ENCODE data around the gene TLE5. TPM values are rescaled to one million over a fixed set of nuclear protein-coding genes. Genes with fewer than 3 reads are reported as not detected.
A peak's percentile ranks its signal among the peaks of the same experiment; 100 is the strongest.

The TLE5 gene
- total RNA-seq, 3 donors from 2014 or later (not counting 1 experiment from before 2014, with no cell fraction given) = 943 to 1,012 (median 968) TPM

- WGBS (ENCODE audit: insufficient coverage) = 92% methylated on average over 20 of the region's 20 CpGs
- intact Hi-C loops (cut with micrococcal nuclease) = no loop called here
Observed at GRCh38 chr19:3058009-3058820, 4.1 kb downstream of the TLE5 start.

GRCh38 chr19:3057275-3057714 is 5.0 kb downstream of the TLE5 start:
- DNase-seq (no peak), ATAC-seq (no peak)
- Histone ChIP-seq H3K9me3 (ENCODE audit: control insufficient read depth, insufficient read depth, low read length) (no peaks in the 10 kb centered on the region), H3K27ac (ENCODE audit: low read length) (no peak overlapping the region), H3K36me3 (ENCODE audit: control insufficient read depth, insufficient read depth, low read length) (peaks cover 63% of the 10 kb centered on the region), H3K27me3 (ENCODE audit: control insufficient read depth, insufficient read depth, low read length) (no peaks in the 10 kb centered on the region), H3K4me3 (ENCODE audit: low read length) (no peak overlapping the region), H3K4me1 (ENCODE audit: control insufficient read depth, insufficient read depth, low read length) (peaks cover 34% of the 10 kb centered on the region)
- 94% methylated on average over 26 of the region's 26 CpGs for WGBS (ENCODE audit: insufficient coverage)
- Mint-ChIP-seq H3K36me3 (no peaks in the 10 kb centered on the region), H3K27me3 (ENCODE audit: low read depth in 2 of 2) (no peaks in the 10 kb centered on the region), H3K27ac (peak overlapping the region; percentile 70 to 71), H3K4me1 (peaks cover 18 to 54% of the 10 kb centered on the region in 2 donors), H3K4me3 (no peak overlapping the region), H3K9me3 (no peaks in the 10 kb centered on the region)
- no peak for TF ChIP-seq CTCF (IDR thresholded peaks at IDR 0.05)
- intact Hi-C loops (cut with micrococcal nuclease) = no loop called here

More at GRCh38 chr19:3058009-3058820, 4.1 kb downstream of the TLE5 start:
- H3K4me1 Mint-ChIP-seq = peaks cover 18 to 61% of the 10 kb centered on the region in 2 donors
- H3K4me3 Mint-ChIP-seq = no peak overlapping the region
- Histone ChIP-seq H3K27ac (ENCODE audit: low read length) (no peak overlapping the region), H3K4me1 (ENCODE audit: control insufficient read depth, insufficient read depth, low read length) (peaks cover 41% of the 10 kb centered on the region), H3K36me3 (ENCODE audit: control insufficient read depth, insufficient read depth, low read length) (peaks cover 62% of the 10 kb centered on the region), H3K4me3 (ENCODE audit: low read length) (no peak overlapping the region), H3K9me3 (ENCODE audit: control insufficient read depth, insufficient read depth, low read length) (no peaks in the 10 kb centered on the region), H3K27me3 (ENCODE audit: control insufficient read depth, insufficient read depth, low read length) (no peaks in the 10 kb centered on the region)
- peak overlapping the region; percentile 51 to 70 for H3K27ac Mint-ChIP-seq
- H3K9me3 Mint-ChIP-seq = no peaks in the 10 kb centered on the region
- no peak for TF ChIP-seq CTCF (IDR thresholded peaks at IDR 0.05)
- ATAC-seq = no peak
- DNase-seq = no peak
- no peaks in the 10 kb centered on the region for H3K27me3 Mint-ChIP-seq (ENCODE audit: low read depth in 2 of 2)
- H3K36me3 Mint-ChIP-seq = no peaks in the 10 kb centered on the region

GRCh38 chr19:3056417-3057088 is 5.7 kb downstream of the TLE5 start:
- Mint-ChIP-seq H3K4me3 (no peak overlapping the region), H3K4me1 (peaks cover 18 to 54% of the 10 kb centered on the region in 2 donors), H3K36me3 (no peaks in the 10 kb centered on the region), H3K27me3 (ENCODE audit: low read depth in 2 of 2) (no peaks in the 10 kb centered on the region), H3K27ac (peak overlapping the region; percentile 26 to 71), H3K9me3 (no peaks in the 10 kb centered on the region)
- ATAC-seq (no peak), DNase-seq (no peak)
- Histone ChIP-seq H3K27me3 (ENCODE audit: control insufficient read depth, insufficient read depth, low read length) (no peaks in the 10 kb centered on the region), H3K27ac (ENCODE audit: low read length) (no peak overlapping the region), H3K4me3 (ENCODE audit: low read length) (no peak overlapping the region), H3K4me1 (ENCODE audit: control insufficient read depth, insufficient read depth, low read length) (peaks cover 34% of the 10 kb centered on the region), H3K36me3 (ENCODE audit: control insufficient read depth, insufficient read depth, low read length) (peaks cover 63% of the 10 kb centered on the region), H3K9me3 (ENCODE audit: control insufficient read depth, insufficient read depth, low read length) (no peaks in the 10 kb centered on the region)
- no peak for TF ChIP-seq CTCF (IDR thresholded peaks at IDR 0.05)
- 95% methylated on average over 10 of the region's 10 CpGs for WGBS (ENCODE audit: insufficient coverage)
- intact Hi-C loops (cut with micrococcal nuclease) = no loop called here

All from natural killer cell (primary cell).